ENCODE measurements around the gene TBCCD1. TPM values are rescaled to one million over a fixed set of nuclear protein-coding genes. Genes with fewer than 3 reads are reported as not detected.

TBCCD1 gene
- total and polyA plus RNA-seq, 2 donors (not counting 1 experiment from before 2014, with no cell fraction given): 13.7 to 16.8 TPM

DNA sequence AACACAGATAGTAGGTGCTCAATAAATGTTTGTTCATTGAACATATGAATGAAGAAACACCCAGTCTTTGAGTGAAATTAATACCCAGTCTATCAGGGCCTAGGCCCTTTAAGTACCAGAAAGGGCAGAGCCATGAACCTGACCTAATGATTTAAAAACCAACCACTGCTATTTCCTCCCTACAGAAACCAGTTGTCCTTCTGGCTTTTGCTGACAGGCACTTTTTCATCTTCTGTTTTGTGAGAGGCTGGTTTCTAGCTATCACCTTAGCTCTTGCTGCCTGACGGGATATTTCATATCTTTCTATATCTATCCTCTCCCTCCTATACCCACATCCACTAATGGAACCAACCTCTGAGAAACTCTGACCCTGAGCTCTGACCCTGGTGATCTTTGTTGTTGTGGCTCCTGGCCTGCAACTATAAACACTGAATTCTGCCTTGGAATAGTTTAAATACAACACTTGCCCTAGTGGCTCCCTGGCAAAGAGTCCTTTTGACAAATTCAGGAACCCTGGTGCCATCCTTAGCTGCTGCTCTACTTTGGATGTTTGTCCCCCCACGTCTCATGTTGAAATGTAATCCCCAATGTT lies 41.6 kb upstream of the TBCCD1 start:
- Histone ChIP-seq H3K36me3 (ENCODE audit: control insufficient read depth, insufficient read depth, low read length) (no peaks in the 10 kb centered on the region), H3K27me3 (ENCODE audit: control insufficient read depth, insufficient read depth, low read length) (peaks cover 9% of the 10 kb centered on the region), H3K4me2 (ENCODE audit: extremely low read depth, insufficient read depth, low read length) (no peak overlapping the region), H3K9me3 (ENCODE audit: control insufficient read depth, insufficient read depth, low read depth, low read length) (no peaks in the 10 kb centered on the region), H2AFZ (ENCODE audit: low read length) (no peak overlapping the region), H3K4me3 (replicated peaks in 1 of 4; ENCODE audit: control extremely low read depth in 1 of 4, insufficient read depth in 1 of 4, low read depth in 3 of 4, low read length in 4 of 4) (no peak overlapping the region), H3K79me2 (ENCODE audit: control insufficient read depth, insufficient read depth, low read length) (no peaks in the 10 kb centered on the region), H4K20me1 (ENCODE audit: control insufficient read depth, extremely low read depth, insufficient read depth, low read length) (no peaks in the 10 kb centered on the region), H3K27ac (ENCODE audit: insufficient read depth, low read length) (no peak overlapping the region), H3K4me1 (ENCODE audit: control insufficient read depth, extremely low read depth, insufficient read depth, low read length) (no peaks in the 10 kb centered on the region), H3K9ac (ENCODE audit: insufficient read depth, low read length) (no peak overlapping the region)
- TF ChIP-seq CTCF (conservative IDR thresholded peaks at IDR 0.05 in 1 of 2, IDR thresholded peaks at IDR 0.05 in 1 of 2; ENCODE audit: low read depth in 1 of 2, low read length in 2 of 2) (no peak), EZH2 (IDR thresholded peaks at IDR 0.05; ENCODE audit: low read length, missing control alignments) (no peak)
- no peak for DNase-seq (ENCODE audit: low read depth in 2 of 2)

DNA sequence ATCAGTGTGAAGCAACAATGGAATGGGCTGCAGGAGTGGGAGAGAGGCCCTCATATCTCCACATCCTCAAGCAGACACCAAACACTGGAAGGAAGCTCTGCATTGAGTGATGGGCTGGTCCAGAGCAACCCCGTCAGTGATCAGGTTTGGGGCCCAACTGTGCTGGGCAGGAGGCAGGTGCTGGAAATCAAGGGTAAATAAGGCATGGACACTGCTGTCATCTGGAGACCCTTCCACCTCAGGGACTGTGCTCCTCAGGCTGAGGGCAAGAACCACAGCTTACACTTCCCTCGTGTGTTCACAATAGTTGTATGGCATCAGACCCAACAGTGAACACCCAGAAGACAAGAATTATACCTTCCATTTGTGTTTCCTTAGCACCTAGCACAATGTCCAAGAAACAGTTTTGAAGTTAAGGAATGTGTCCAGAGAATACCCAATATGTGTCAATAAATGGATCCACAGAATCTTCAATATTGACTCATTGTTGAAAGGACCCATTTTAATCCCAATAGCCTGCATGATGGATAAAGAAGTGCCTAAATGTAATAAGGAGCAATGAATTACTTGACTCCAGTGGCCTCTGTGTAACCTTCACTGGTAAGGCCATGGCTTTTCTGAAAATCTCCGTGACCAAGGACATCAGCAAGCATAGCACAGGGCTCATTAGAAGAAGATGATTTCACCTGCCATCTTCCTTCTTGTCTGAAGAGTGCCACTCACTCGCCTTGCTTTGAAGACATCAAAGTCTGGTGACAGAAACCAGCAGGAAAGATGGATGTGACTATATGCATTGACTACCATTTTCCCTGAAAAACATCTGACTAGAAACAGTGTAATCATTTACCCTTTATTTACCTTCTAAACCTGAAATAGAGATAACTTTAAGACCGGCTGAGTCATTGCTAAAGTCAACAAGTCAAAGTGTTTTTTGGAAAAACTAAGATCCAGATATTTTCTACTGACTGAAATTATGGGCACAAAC lies 38.7 kb upstream of the TBCCD1 start:
- Histone ChIP-seq H3K79me2 (ENCODE audit: control insufficient read depth, insufficient read depth, low read length) (no peaks in the 10 kb centered on the region), H3K9ac (ENCODE audit: insufficient read depth, low read length) (no peak overlapping the region), H3K4me1 (ENCODE audit: control insufficient read depth, extremely low read depth, insufficient read depth, low read length) (no peaks in the 10 kb centered on the region), H3K4me2 (ENCODE audit: extremely low read depth, insufficient read depth, low read length) (no peak overlapping the region), H3K27me3 (ENCODE audit: control insufficient read depth, insufficient read depth, low read length) (peaks cover 2% of the 10 kb centered on the region), H4K20me1 (ENCODE audit: control insufficient read depth, extremely low read depth, insufficient read depth, low read length) (no peaks in the 10 kb centered on the region), H3K4me3 (replicated peaks in 1 of 4; ENCODE audit: control extremely low read depth in 1 of 4, insufficient read depth in 1 of 4, low read depth in 3 of 4, low read length in 4 of 4) (no peak overlapping the region), H2AFZ (ENCODE audit: low read length) (no peak overlapping the region), H3K27ac (ENCODE audit: insufficient read depth, low read length) (no peak overlapping the region), H3K9me3 (ENCODE audit: control insufficient read depth, insufficient read depth, low read depth, low read length) (no peaks in the 10 kb centered on the region), H3K36me3 (ENCODE audit: control insufficient read depth, insufficient read depth, low read length) (no peaks in the 10 kb centered on the region)
- no peak for TF ChIP-seq EZH2 (IDR thresholded peaks at IDR 0.05; ENCODE audit: low read length, missing control alignments)
- no peak for TF ChIP-seq CTCF (conservative IDR thresholded peaks at IDR 0.05 in 1 of 2, IDR thresholded peaks at IDR 0.05 in 1 of 2; ENCODE audit: low read depth in 1 of 2, low read length in 2 of 2)
- DNase-seq (ENCODE audit: low read depth in 2 of 2): no peak

- TF ChIP-seq CTCF (conservative IDR thresholded peaks at IDR 0.05 in 1 of 2, IDR thresholded peaks at IDR 0.05 in 1 of 2; ENCODE audit: low read depth in 1 of 2, low read length in 2 of 2) (no peak), EZH2 (IDR thresholded peaks at IDR 0.05; ENCODE audit: low read length, missing control alignments) (no peak)
- Histone ChIP-seq H3K27ac (ENCODE audit: insufficient read depth, low read length) (no peak overlapping the region), H3K9me3 (ENCODE audit: control insufficient read depth, insufficient read depth, low read depth, low read length) (no peaks in the 10 kb centered on the region), H3K27me3 (ENCODE audit: control insufficient read depth, insufficient read depth, low read length) (peaks cover 2% of the 10 kb centered on the region), H3K4me1 (ENCODE audit: control insufficient read depth, extremely low read depth, insufficient read depth, low read length) (no peaks in the 10 kb centered on the region), H3K9ac (ENCODE audit: insufficient read depth, low read length) (no peak overlapping the region), H3K4me3 (replicated peaks in 1 of 4; ENCODE audit: control extremely low read depth in 1 of 4, insufficient read depth in 1 of 4, low read depth in 3 of 4, low read length in 4 of 4) (no peak overlapping the region), H3K4me2 (ENCODE audit: extremely low read depth, insufficient read depth, low read length) (no peak overlapping the region), H2AFZ (ENCODE audit: low read length) (no peak overlapping the region), H4K20me1 (ENCODE audit: control insufficient read depth, extremely low read depth, insufficient read depth, low read length) (no peaks in the 10 kb centered on the region), H3K36me3 (ENCODE audit: control insufficient read depth, insufficient read depth, low read length) (no peaks in the 10 kb centered on the region), H3K79me2 (ENCODE audit: control insufficient read depth, insufficient read depth, low read length) (no peaks in the 10 kb centered on the region)
- no peak for DNase-seq (ENCODE audit: low read depth in 2 of 2)
Measured at GRCh38 chr3:186605078-186605477, 37.9 kb upstream of the TBCCD1 start.
